K562 (cell line): Measurements from ENCODE around the gene RNF13. TPM values are rescaled to one million over a fixed set of nuclear protein-coding genes. Genes with fewer than 3 reads are reported as not detected.

Experiments used
- ATAC-seq: fragments of 200-7000 bp; cut with Tn5 transposase; 3 replicates; pipeline ENCODE4 v1.9.1; 2020; ENCODE audit warnings: moderate library complexity
- BruUV-seq: library from RNA; stranded (reverse); fragments of 400-500 nt; replicated peaks from 2 replicates; lab custom pipeline; 2021; lab: Mats Ljungman, UMichigan
- CTCF ChIA-PET: fragments of 300-600 bp; formaldehyde crosslinking; extraction: SDS; loops from one replicate; lab custom pipeline; 2021; ENCODE audit warnings: low intra/inter-chr PET ratio; lab: Yijun Ruan, JAX
- POLR2A ChIA-PET: fragments of 300-600, 350-650 bp; sonication (Branson Sonifier 250); formaldehyde crosslinking; extraction: SDS; loops from one replicate; lab custom pipeline; 2021; ENCODE audit warnings: antibody characterized with exemption, inconsistent platforms; lab: Yijun Ruan, JAX
- DNase-seq, 4 experiments: peaks; one replicate each; pipeline versions ENCODE4 v3.0.0 to v3.0.0-alpha.2; 2011 to 2018; ENCODE audit warnings: low spot score in 3 of 4, mixed read lengths in 3 of 4; ENCODE audit errors: extremely low read depth in 1 of 4
- FAIRE-seq: peaks from 2 replicates; lab custom pipeline; 2011; peaks lifted over from hg19 to GRCh38; lab: Jason Lieb, UNC
- H2AFZ ChIP-seq: 2 replicates; pipeline ENCODE4 v1.6.0; 2011; ENCODE audit warnings: low read depth, low read length, control low read depth, inconsistent platforms
- H3K27ac ChIP-seq: fragments of 200-600 bp; 3 replicates; pipeline ENCODE4 v1.8.0; 2011; ENCODE audit warnings: low read depth, mild to moderate bottlenecking, control low read depth, inconsistent platforms, low read length, moderate library complexity, mixed read lengths; ENCODE audit errors: extremely low read depth
- H3K27me3 ChIP-seq, 2 experiments: fragments of 300-600 bp in 1 of 2; 2 replicates in 1 of 2; 3 replicates in 1 of 2; pipeline versions ENCODE4 v1.6.0 to v1.8.0; 2011; ENCODE audit warnings: inconsistent platforms in 2 of 2, low read length in 2 of 2, mild to moderate bottlenecking in 1 of 2, mixed read lengths in 1 of 2, moderate library complexity in 1 of 2; ENCODE audit not compliant: control insufficient read depth in 2 of 2, insufficient read depth in 2 of 2
- H3K36me3 ChIP-seq: fragments of 300-600 bp; 3 replicates; pipeline ENCODE4 v1.8.0; 2011; ENCODE audit warnings: mild to moderate bottlenecking, low read length, inconsistent platforms; ENCODE audit not compliant: control insufficient read depth, insufficient read depth
- H3K4me1 ChIP-seq, 2 experiments: fragments of 200-600 bp in 1 of 2; replicated peaks in 1 of 2; 2 replicates in 1 of 2; 3 replicates in 1 of 2; pipeline versions ENCODE4 v1.5.1 to v1.8.0; 2011; ENCODE audit warnings: inconsistent platforms in 2 of 2, low read length in 2 of 2, mild to moderate bottlenecking in 1 of 2, mixed read lengths in 1 of 2, moderate library complexity in 1 of 2; ENCODE audit not compliant: control insufficient read depth in 2 of 2, insufficient read depth in 2 of 2
- H3K4me2 ChIP-seq: 2 replicates; pipeline ENCODE4 v1.6.1; 2011; ENCODE audit warnings: low read length, control low read depth, inconsistent platforms, mixed read lengths; ENCODE audit not compliant: insufficient read depth
- H3K4me3 ChIP-seq: fragments of 200-600 bp; sonication (generic), shearing (Covaris generic); 2 replicates; pipeline ENCODE4 v1.5.1; 2016; ENCODE audit warnings: control low read depth, inconsistent platforms
- H3K79me2 ChIP-seq: fragments of 200-600 bp; 3 replicates; pipeline ENCODE4 v1.8.0; 2011; ENCODE audit warnings: low read length, inconsistent platforms; ENCODE audit not compliant: control insufficient read depth, insufficient read depth
- H3K9ac ChIP-seq, 2 experiments: 2 replicates each; pipeline versions ENCODE4 v1.6.0 to v1.6.1; 2011; ENCODE audit warnings: low read depth in 2 of 2, low read length in 2 of 2, control low read depth in 1 of 2, inconsistent platforms in 1 of 2, mild to moderate bottlenecking in 1 of 2, mixed read lengths in 1 of 2; ENCODE audit not compliant: insufficient read depth in 1 of 2
- H3K9me1 ChIP-seq: one replicate; pipeline ENCODE4 v1.6.0; 2011; ENCODE audit warnings: inconsistent platforms, mild to moderate bottlenecking, low read length, moderate library complexity; ENCODE audit not compliant: control insufficient read depth, insufficient read depth
- H3K9me3 ChIP-seq: replicated peaks from 2 replicates; pipeline ENCODE4 v1.5.1; 2011; ENCODE audit warnings: low read depth, low read length, inconsistent platforms; ENCODE audit not compliant: control insufficient read depth, insufficient read depth
- H4K20me1 ChIP-seq: replicated peaks from 2 replicates; pipeline ENCODE4 v1.6.1; 2011; ENCODE audit warnings: low read length, inconsistent platforms, mixed read lengths; ENCODE audit not compliant: control insufficient read depth, insufficient read depth
- LEF1 ChIP-seq: fragments of 450-650 bp; IDR thresholded peaks from 2 replicates; pipeline ENCODE4 v1.6.1; 2016; ENCODE audit warnings: mild to moderate bottlenecking
- MCM5 ChIP-seq: fragments of 450-650 bp; IDR thresholded peaks from 2 replicates; pipeline ENCODE4 v1.6.1; 2016; ENCODE audit warnings: low read depth
- NONO ChIP-seq, 2 experiments: fragments of 200-400 bp in 1 of 2; fragments of 450-650 bp in 1 of 2; formaldehyde crosslinking in 1 of 2; IDR thresholded peaks; 2 replicates each; pipeline ENCODE4 v1.6.1; 2017; ENCODE audit warnings: low read depth in 2 of 2, mild to moderate bottlenecking in 2 of 2, moderate library complexity in 2 of 2, low read length in 1 of 2
- RFX1 ChIP-seq: fragments of 450-650 bp; IDR thresholded peaks from 2 replicates; pipeline ENCODE4 v1.6.1; 2016; ENCODE audit warnings: mild to moderate bottlenecking, moderate library complexity
- RFX5 ChIP-seq: IDR thresholded peaks from 2 replicates; pipeline ENCODE4 v1.6.1; 2011; ENCODE audit warnings: low read depth, mild to moderate bottlenecking, improper control_type of control experiment, low read length
- RREB1 ChIP-seq: fragments of 250-450 bp; sonication (Bioruptor Pico); IDR thresholded peaks from 2 replicates; pipeline ENCODE4 v1.4.0; 2020
- SRSF7 ChIP-seq: fragments of 200-400 bp; formaldehyde crosslinking; optimal IDR thresholded peaks from 2 replicates; pipeline ENCODE3; 2017; ENCODE audit warnings: mild to moderate bottlenecking, low read depth, low read length
- TRIM25 ChIP-seq: fragments of 450-650 bp; IDR thresholded peaks from 2 replicates; pipeline ENCODE4 v1.7.0; 2016; ENCODE audit warnings: borderline replicate concordance
- ZFX ChIP-seq: sonication (generic); formaldehyde crosslinking; IDR thresholded peaks from 2 replicates; pipeline ENCODE4 v1.8.0; 2022; ENCODE audit warnings: mild to moderate bottlenecking, missing genetic modification reagents, moderate library complexity
- ZNF134 ChIP-seq: fragments of 250-450 bp; sonication (Bioruptor Pico); conservative IDR thresholded peaks from 2 replicates; pipeline ENCODE4 v1.4.0; 2020
- ZNF174 ChIP-seq: fragments of 250-450 bp; sonication (Bioruptor Pico); IDR thresholded peaks from 2 replicates; pipeline ENCODE4 v1.4.0; 2020; ENCODE audit warnings: mild to moderate bottlenecking
- ZNF41 ChIP-seq: fragments of 250-450 bp; sonication (Bioruptor Pico); conservative IDR thresholded peaks from 2 replicates; pipeline ENCODE4 v1.4.0; 2020; ENCODE audit warnings: mild to moderate bottlenecking
- WGBS: fragments of 100-300 bp; shearing (Covaris generic); methylation state at CpG from one replicate; pipeline ENCODE4 v1.1.6; 2016; ENCODE audit warnings: low coverage, mixed read lengths; ENCODE audit not compliant: insufficient coverage; ENCODE audit errors: missing lambda C conversion rate; 5-methylcytosine and 5-hydroxymethylcytosine counted together
- in situ Hi-C: fragments of 300-500 bp; cut with MboI; formaldehyde crosslinking; loops from 4 replicates; pipeline ENCODE4 v1.15.0; 2018; ENCODE audit warnings: inconsistent platforms, mixed read lengths
- intact Hi-C: fragments of 100-400 bp; cut with micrococcal nuclease; formaldehyde crosslinking; loops from 2 replicates; pipeline ENCODE4 v1.14.2; 2022
- polyA plus RNA-seq, 8 experiments: library from polyadenylated mRNA; depleted of rRNA in 4 of 8; stranded (reverse) in 5 of 8; unstranded in 3 of 8; fragments of >200 nt; fragmentation: Nextera tagmentation in 2 of 8; fragmentation: Illumina TruSeq in 1 of 8; extraction: Ambion mirVana in 2 of 8; extraction: Trizol in 1 of 8; gene quantifications; 2 replicates each; pipeline versions ENCODE4 v1.2.1 to v1.2.3, GENCODE V29; 2011 to 2014; ENCODE audit warnings: inconsistent platforms in 1 of 8, missing spikeins in 1 of 8
- total RNA-seq, 7 experiments: library from RNA; depleted of rRNA in 6 of 7; stranded (reverse); fragments of >200 nt in 6 of 7; fragmentation: Illumina TruSeq in 2 of 7; extraction: Trizol in 2 of 7; gene quantifications; 2 replicates each; pipeline versions ENCODE4 v1.2.1 to v1.2.3, GENCODE V29; 2011 to 2021; ENCODE audit warnings: low replicate concordance in 1 of 7

RNF13 gene
- total and polyA plus RNA-seq, 9 of the 15 experiments (the other 6 are each of a cell fraction or from before 2014, with no cell fraction given), result 12.7 to 35.8 (median 18.9) TPM

- in situ Hi-C loops, result no loop called here
- no peak for FAIRE-seq
These were observed 6.7 kb upstream of the RNF13 start for GRCh38 chr3:149806171-149806778.

More at GRCh38 chr3:149806171-149806778, 6.7 kb upstream of the RNF13 start:
- BruUV-seq, result no TSS peak
- Histone ChIP-seq H2AFZ (no peak overlapping the region), H3K9ac (no peak overlapping the region), H3K27me3 (no peaks in the 10 kb centered on the region), H4K20me1 (no peaks in the 10 kb centered on the region), H3K27ac (no peak overlapping the region), H3K4me2 (no peak overlapping the region), H3K79me2 (no peaks in the 10 kb centered on the region), H3K36me3 (no peaks in the 10 kb centered on the region), H3K9me1 (no peaks in the 10 kb centered on the region), H3K4me1 (no peaks in the 10 kb centered on the region), H3K9me3 (no peaks in the 10 kb centered on the region), H3K4me3 (no peak overlapping the region)
- intact Hi-C loops, result loop anchor here (5.0 kb wide), 1 partner anchor 39 kb away; no protein-coding TSS in a partner anchor
- POLR2A ChIA-PET, result no interaction called here
- WGBS, result 0% methylated on average over 2 of the region's 2 CpGs
- ATAC-seq (no peak), DNase-seq (no peak)
- TF ChIP-seq ZNF134, result no peak
- no peak for TF ChIP-seq LEF1
- TF ChIP-seq ZNF41, result no peak
- TF ChIP-seq ZFX (CRISPR knock-in tag), result no peak
- TF ChIP-seq TRIM25, result no peak
- TF ChIP-seq RREB1 (CRISPR knock-in tag), result no peak
- no peak for TF ChIP-seq ZNF174 (CRISPR knock-in tag)
- TF ChIP-seq RFX1, result no peak
- no peak for TF ChIP-seq NONO (IDR thresholded peaks at IDR 0.05; ENCODE audit: low read depth in 2 of 2, low read length in 1 of 2)
- TF ChIP-seq MCM5, result no peak
- TF ChIP-seq RFX5, result no peak
- no peak for TF ChIP-seq SRSF7
- CTCF ChIA-PET, result no interaction called here
